Hepatocyte (in vitro differentiated cells): ENCODE data around the gene C15orf62. TPM values are rescaled to one million over a fixed set of nuclear protein-coding genes. Genes with fewer than 3 reads are reported as not detected.

Source experiments
- DNase-seq: peaks from one replicate; pipeline ENCODE4 v3.0.0-alpha.2; 2016; ENCODE audit warnings: low spot score
- H2AFZ ChIP-seq: fragments of 200-600 bp; sonication (generic); 2 replicates; pipeline ENCODE4 v1.6.0; 2016; ENCODE audit warnings: antibody characterized with exemption, mild to moderate bottlenecking
- H3K27ac ChIP-seq: fragments of 200-600 bp; sonication (generic); 2 replicates; pipeline ENCODE4 v1.5.1; 2016; ENCODE audit warnings: mild to moderate bottlenecking
- H3K27me3 ChIP-seq: fragments of 200-600 bp; sonication (generic); 2 replicates; pipeline ENCODE4 v1.6.1; 2016
- H3K36me3 ChIP-seq: fragments of 200-600 bp; sonication (generic); replicated peaks from 2 replicates; pipeline ENCODE4 v1.5.1; 2016; ENCODE audit warnings: low read depth; ENCODE audit not compliant: insufficient read depth
- H3K4me1 ChIP-seq: fragments of 200-600 bp; sonication (generic); 2 replicates; pipeline ENCODE4 v1.5.1; 2016; ENCODE audit warnings: mild to moderate bottlenecking, moderate library complexity; ENCODE audit not compliant: insufficient read depth
- H3K4me2 ChIP-seq: fragments of 200-600 bp; sonication (generic); 2 replicates; pipeline ENCODE4 v1.6.0; 2016
- H3K4me3 ChIP-seq: fragments of 200-600 bp; sonication (generic); 2 replicates; pipeline ENCODE4 v1.5.1; 2016; ENCODE audit warnings: mild to moderate bottlenecking
- H3K79me2 ChIP-seq: fragments of 200-600 bp; sonication (generic); 2 replicates; pipeline ENCODE4 v1.6.0; 2017; ENCODE audit warnings: mild to moderate bottlenecking
- H3K9me2 ChIP-seq: fragments of 200-600 bp; sonication (generic); replicated peaks from 2 replicates; pipeline ENCODE4 v1.6.0; 2017; ENCODE audit warnings: mild to moderate bottlenecking; ENCODE audit not compliant: insufficient read depth
- H3K9me3 ChIP-seq: fragments of 200-600 bp; sonication (generic); 2 replicates; pipeline ENCODE4 v1.5.1; 2016; ENCODE audit warnings: low read depth, mild to moderate bottlenecking
- H4K20me1 ChIP-seq: fragments of 200-600 bp; sonication (generic); 2 replicates; pipeline ENCODE4 v1.6.0; 2016; ENCODE audit warnings: mild to moderate bottlenecking; ENCODE audit not compliant: insufficient read depth, poor library complexity, severe bottlenecking
- EZH2 ChIP-seq: fragments of 200-600 bp; sonication (generic); IDR thresholded peaks from 2 replicates; pipeline ENCODE4 v1.6.1; 2016; ENCODE audit warnings: antibody characterized with exemption, mild to moderate bottlenecking, borderline replicate concordance
- EZH2phosphoT487 ChIP-seq: fragments of 200-600 bp; sonication (generic); IDR thresholded peaks from one replicate; pipeline ENCODE4 v1.6.1; 2018; ENCODE audit warnings: antibody characterized with exemption, mild to moderate bottlenecking, low read depth, moderate library complexity; ENCODE audit not compliant: unreplicated experiment, severe bottlenecking
- WGBS: methylation state at CpG from one replicate; pipeline ENCODE4 v1.1.6; 2016; ENCODE audit warnings: low lambda C conversion rate; ENCODE audit errors: missing lambda C conversion rate; 5-methylcytosine and 5-hydroxymethylcytosine counted together
- polyA plus RNA-seq: library from polyadenylated mRNA; unstranded; fragments of >200 nt; fragmentation: Nextera tagmentation; extraction: Ambion mirVana; gene quantifications from 2 replicates; pipeline ENCODE4 v1.2.1, GENCODE V29; 2016
- small RNA-seq: library from RNA; depleted of rRNA; stranded (forward); fragments of <200 nt; gene quantifications from one replicate; pipeline ENCODE3, GENCODE V24; 2014
- total RNA-seq: library from RNA; depleted of rRNA; stranded (reverse); fragments of >200 nt; gene quantifications from 2 replicates; pipeline ENCODE4 v1.2.3, GENCODE V29; 2014
- TF ChIP-seq, protein P1 (sequence below): fragments of 200-600 bp; sonication (generic); IDR thresholded peaks from 2 replicates; pipeline ENCODE4 v1.5.1; 2016; ENCODE audit warnings: antibody characterized with exemption, mild to moderate bottlenecking; ENCODE audit not compliant: poor library complexity

C15orf62 gene
- total and polyA plus RNA-seq, 2 experiments from 2014 or later, result 0.43 to 0.97 TPM

GRCh38 chr15:40815042-40815698 lies 45.4 kb downstream of the C15orf62 start:
- Histone ChIP-seq H4K20me1 (no peaks in the 10 kb centered on the region), H3K9me2 (no peaks in the 10 kb centered on the region), H3K36me3 (no peaks in the 10 kb centered on the region), H3K4me1 (no peaks in the 10 kb centered on the region), H3K4me2 (no peak overlapping the region), H3K4me3 (no peak overlapping the region), H3K27me3 (no peaks in the 10 kb centered on the region), H2AFZ (no peak overlapping the region), H3K9me3 (no peaks in the 10 kb centered on the region), H3K27ac (no peak overlapping the region), H3K79me2 (no peaks in the 10 kb centered on the region)
- TF ChIP-seq EZH2, result no peak
- no peak for DNase-seq
- WGBS, result 84% methylated on average over 4 of the region's 4 CpGs

DNA sequence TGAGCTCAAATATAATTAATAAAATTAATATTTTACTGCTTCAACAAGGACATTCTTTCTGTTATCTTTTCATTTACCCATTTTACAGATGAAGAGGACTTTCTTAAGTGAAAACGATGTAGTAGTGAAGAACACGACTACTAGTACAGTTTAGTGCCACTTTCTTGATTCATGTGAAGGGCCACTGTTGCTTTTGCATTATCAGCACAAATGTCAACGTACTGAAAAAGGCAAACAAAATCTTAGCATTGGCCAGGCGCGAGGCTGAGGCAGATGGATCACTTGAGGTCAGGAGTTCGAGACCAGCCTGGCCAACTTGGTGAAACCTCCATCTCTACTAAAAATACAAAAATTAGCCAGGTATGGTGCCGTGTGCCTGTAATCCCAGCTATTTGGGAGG lies 49.3 kb downstream of the C15orf62 start:
- 84% methylated on average over 7 of the region's 7 CpGs for WGBS
- Histone ChIP-seq H3K4me2 (no peak overlapping the region), H3K27me3 (no peaks in the 10 kb centered on the region), H3K27ac (no peak overlapping the region), H3K4me1 (no peaks in the 10 kb centered on the region), H3K4me3 (no peak overlapping the region), H2AFZ (no peak overlapping the region), H4K20me1 (no peaks in the 10 kb centered on the region), H3K9me3 (no peaks in the 10 kb centered on the region), H3K9me2 (no peaks in the 10 kb centered on the region), H3K79me2 (no peaks in the 10 kb centered on the region), H3K36me3 (no peaks in the 10 kb centered on the region)
- TF ChIP-seq EZH2 (no peak), EZH2phosphoT487 (no peak)
- TF ChIP-seq, protein P1, sequence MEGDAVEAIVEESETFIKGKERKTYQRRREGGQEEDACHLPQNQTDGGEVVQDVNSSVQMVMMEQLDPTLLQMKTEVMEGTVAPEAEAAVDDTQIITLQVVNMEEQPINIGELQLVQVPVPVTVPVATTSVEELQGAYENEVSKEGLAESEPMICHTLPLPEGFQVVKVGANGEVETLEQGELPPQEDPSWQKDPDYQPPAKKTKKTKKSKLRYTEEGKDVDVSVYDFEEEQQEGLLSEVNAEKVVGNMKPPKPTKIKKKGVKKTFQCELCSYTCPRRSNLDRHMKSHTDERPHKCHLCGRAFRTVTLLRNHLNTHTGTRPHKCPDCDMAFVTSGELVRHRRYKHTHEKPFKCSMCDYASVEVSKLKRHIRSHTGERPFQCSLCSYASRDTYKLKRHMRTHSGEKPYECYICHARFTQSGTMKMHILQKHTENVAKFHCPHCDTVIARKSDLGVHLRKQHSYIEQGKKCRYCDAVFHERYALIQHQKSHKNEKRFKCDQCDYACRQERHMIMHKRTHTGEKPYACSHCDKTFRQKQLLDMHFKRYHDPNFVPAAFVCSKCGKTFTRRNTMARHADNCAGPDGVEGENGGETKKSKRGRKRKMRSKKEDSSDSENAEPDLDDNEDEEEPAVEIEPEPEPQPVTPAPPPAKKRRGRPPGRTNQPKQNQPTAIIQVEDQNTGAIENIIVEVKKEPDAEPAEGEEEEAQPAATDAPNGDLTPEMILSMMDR, result no peak
- DNase-seq, result no peak

- Histone ChIP-seq H3K4me3 (no peak overlapping the region), H3K4me2 (no peak overlapping the region), H3K9me2 (no peaks in the 10 kb centered on the region), H2AFZ (no peak overlapping the region), H3K79me2 (no peaks in the 10 kb centered on the region), H4K20me1 (no peaks in the 10 kb centered on the region), H3K27ac (no peak overlapping the region), H3K9me3 (no peaks in the 10 kb centered on the region), H3K27me3 (no peaks in the 10 kb centered on the region), H3K36me3 (no peaks in the 10 kb centered on the region), H3K4me1 (peaks cover 11% of the 10 kb centered on the region)
- 95% methylated on average over 2 of the region's 2 CpGs for WGBS
- no peak for DNase-seq
- TF ChIP-seq EZH2phosphoT487, result no peak
- TF ChIP-seq, protein P1, result no peak
These were observed 51.4 kb downstream of the C15orf62 start for GRCh38 chr15:40821195-40821594.

Small RNAs within 50 kb of the gene (small RNA-seq; reads per million reads assigned to genes)
- not detected for gene SUMO2P15

Other genes with a start within 250 kb of the C15orf62 start
- 25.7 and 50.8 TPM in 2 replicates for gene CCDC32, start 204.9 kb upstream of the C15orf62 start, total RNA-seq
- gene CCDC32, start 204.9 kb upstream of the C15orf62 start, polyA plus RNA-seq, result 15.1 and 30.9 TPM in 2 replicates
- gene RPUSD2, start 200.7 kb upstream of the C15orf62 start, total RNA-seq, result 7.1 and 11.5 TPM in 2 replicates
- 8.6 and 13.4 TPM in 2 replicates for gene RPUSD2, start 200.7 kb upstream of the C15orf62 start, polyA plus RNA-seq
- 10.0 and 15.7 TPM in 2 replicates for gene KNL1, start 175.7 kb upstream of the C15orf62 start, total RNA-seq
- gene KNL1, start 175.7 kb upstream of the C15orf62 start, polyA plus RNA-seq, result 2.9 and 3.0 TPM in 2 replicates
- gene RAD51, start 74.8 kb upstream of the C15orf62 start, total RNA-seq, result 2.0 and 5.0 TPM in 2 replicates
- gene RAD51, start 74.8 kb upstream of the C15orf62 start, polyA plus RNA-seq, result 4.9 and 5.9 TPM in 2 replicates
- 23.0 and 26.0 TPM in 2 replicates for gene RMDN3, start 14.7 kb upstream of the C15orf62 start, total RNA-seq
- gene RMDN3, start 14.7 kb upstream of the C15orf62 start, polyA plus RNA-seq, result 39.0 and 46.8 TPM in 2 replicates
- gene GCHFR, start 5.9 kb upstream of the C15orf62 start, total RNA-seq, result 97.2 and 105 TPM in 2 replicates
- 165 and 213 TPM in 2 replicates for gene GCHFR, start 5.9 kb upstream of the C15orf62 start, polyA plus RNA-seq
- gene ZFYVE19, start 37.1 kb downstream of the C15orf62 start, total RNA-seq, result 25.6 and 26.4 TPM in 2 replicates
- gene ZFYVE19, start 37.1 kb downstream of the C15orf62 start, polyA plus RNA-seq, result 23.8 and 25.4 TPM in 2 replicates
- 18.3 and 36.5 TPM in 2 replicates for gene DNAJC17, start 37.5 kb downstream of the C15orf62 start, total RNA-seq
- 53.9 and 59.2 TPM in 2 replicates for gene DNAJC17, start 37.5 kb downstream of the C15orf62 start, polyA plus RNA-seq
- gene PPP1R14D, start 58.7 kb downstream of the C15orf62 start, total RNA-seq, result 0.24 TPM in 1 of 2 replicates, not detected in the other
- gene PPP1R14D, start 58.7 kb downstream of the C15orf62 start, polyA plus RNA-seq, result 0.47 TPM in 1 of 2 replicates, not detected in the other
- 155 and 197 TPM in 2 replicates for gene SPINT1, start 74.1 kb downstream of the C15orf62 start, total RNA-seq
- 233 and 252 TPM in 2 replicates for gene SPINT1, start 74.1 kb downstream of the C15orf62 start, polyA plus RNA-seq
- 1.2 and 1.7 TPM in 2 replicates for gene RHOV, start 104.3 kb downstream of the C15orf62 start, total RNA-seq
- 5.7 and 6.1 TPM in 2 replicates for gene RHOV, start 104.3 kb downstream of the C15orf62 start, polyA plus RNA-seq
- 38.3 and 40.1 TPM in 2 replicates for gene VPS18, start 124.5 kb downstream of the C15orf62 start, total RNA-seq
- gene VPS18, start 124.5 kb downstream of the C15orf62 start, polyA plus RNA-seq, result 34.6 and 40.3 TPM in 2 replicates
- gene DLL4, start 159.4 kb downstream of the C15orf62 start, total RNA-seq, result 2.3 and 2.8 TPM in 2 replicates
- 1.1 TPM in 1 of 2 replicates, not detected in the other for gene DLL4, start 159.4 kb downstream of the C15orf62 start, polyA plus RNA-seq
- gene CHAC1, start 183.5 kb downstream of the C15orf62 start, total RNA-seq, result 22.1 and 26.8 TPM in 2 replicates
- gene CHAC1, start 183.5 kb downstream of the C15orf62 start, polyA plus RNA-seq, result 15.6 and 16.2 TPM in 2 replicates